ENCODE measurements around the gene FLNB. TPM values are rescaled to one million over a fixed set of nuclear protein-coding genes. Genes with fewer than 3 reads are reported as not detected.

FLNB gene
- total RNA-seq, 2 experiments from 2014 or later: 26.3 to 28.4 TPM

- DNase-seq (no peak), ATAC-seq (no peak)
- H3K9me3 Mint-ChIP-seq: no peaks in the 10 kb centered on the region
- H3K4me1 Mint-ChIP-seq (ENCODE audit: low read depth): no peaks in the 10 kb centered on the region
- no peak overlapping the region for H3K27ac Mint-ChIP-seq
- TF ChIP-seq CTCF (IDR thresholded peaks at IDR 0.05): no peak
- ChIA-PET CTCF (interaction anchor here (0.5 kb wide), 1 partner anchor 23 kb away, joined by 3 read pairs; no protein-coding TSS in a partner anchor), POLR2A (interaction anchor here (0.6 kb wide), 1 partner anchor 40 kb away, joined by 4 read pairs; no protein-coding TSS in a partner anchor)
- no peak overlapping the region for H3K4me3 Mint-ChIP-seq
- no peaks in the 10 kb centered on the region for H3K27me3 Mint-ChIP-seq
- no peaks in the 10 kb centered on the region for H3K36me3 Mint-ChIP-seq (ENCODE audit: low read depth)
- intact Hi-C loops (cut with micrococcal nuclease): no loop called here
Measured at GRCh38 chr3:57973715-57974477, 34.3 kb upstream of the FLNB start.

DNA sequence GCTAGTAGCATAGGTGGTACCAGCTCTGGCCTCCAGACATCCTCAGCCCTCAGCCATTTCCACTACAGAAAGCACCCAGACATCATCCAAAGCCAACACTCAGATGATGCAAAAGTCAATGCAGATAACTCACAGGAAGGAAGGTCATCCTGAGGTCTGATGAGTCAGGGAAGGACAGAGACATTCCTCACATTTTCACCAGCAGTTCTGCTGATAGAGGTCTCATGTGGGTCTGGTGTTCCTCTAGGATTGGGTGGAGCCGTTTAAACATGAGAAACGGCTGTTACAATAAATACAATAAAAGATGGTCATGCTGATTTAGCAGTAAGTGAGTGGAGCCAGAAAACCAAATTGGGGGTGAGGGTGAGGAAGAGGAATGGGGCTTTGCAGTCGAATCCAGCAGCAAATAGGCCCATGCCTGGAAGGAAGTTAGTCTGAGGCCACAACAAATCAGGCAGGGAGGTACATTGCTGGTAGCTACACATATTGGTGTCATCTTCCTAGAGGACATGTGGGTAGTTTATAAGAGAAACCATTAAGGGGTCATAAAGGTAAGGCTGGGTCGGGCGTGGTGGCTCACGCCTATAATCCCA lies 33.3 kb upstream of the FLNB start:
- ChIA-PET POLR2A (no interaction called here), CTCF (interaction anchor here (0.9 kb wide), 1 partner anchor 192 kb away, joined by 3 read pairs; no protein-coding TSS in a partner anchor)
- Mint-ChIP-seq H3K27me3 (no peaks in the 10 kb centered on the region), H3K27ac (no peak overlapping the region), H3K4me1 (ENCODE audit: low read depth) (no peaks in the 10 kb centered on the region), H3K36me3 (ENCODE audit: low read depth) (no peaks in the 10 kb centered on the region), H3K9me3 (no peaks in the 10 kb centered on the region), H3K4me3 (no peak overlapping the region)
- ATAC-seq (no peak), DNase-seq (no peak)
- TF ChIP-seq CTCF (IDR thresholded peaks at IDR 0.05): no peak
- intact Hi-C loops (cut with micrococcal nuclease): no loop called here

GRCh38 chr3:57977818-57978235 lies 30.4 kb upstream of the FLNB start:
- ChIA-PET POLR2A (no interaction called here), CTCF (interaction anchor here (0.6 to 1.0 kb wide), 2 partner anchors 15 to 239 kb away, joined by 4 to 6 read pairs; no protein-coding TSS in a partner anchor)
- no peak for ATAC-seq
- Mint-ChIP-seq H3K36me3 (ENCODE audit: low read depth) (no peaks in the 10 kb centered on the region), H3K4me3 (no peak overlapping the region), H3K27ac (no peak overlapping the region), H3K27me3 (no peaks in the 10 kb centered on the region), H3K9me3 (no peaks in the 10 kb centered on the region), H3K4me1 (ENCODE audit: low read depth) (peaks cover 5% of the 10 kb centered on the region)
- DNase-seq: no peak
- intact Hi-C loops (cut with micrococcal nuclease): no loop called here
- no peak for TF ChIP-seq CTCF (IDR thresholded peaks at IDR 0.05)

GRCh38 chr3:57978316-57978715 lies 29.9 kb upstream of the FLNB start:
- Mint-ChIP-seq H3K36me3 (ENCODE audit: low read depth) (no peaks in the 10 kb centered on the region), H3K27ac (no peak overlapping the region), H3K27me3 (no peaks in the 10 kb centered on the region), H3K9me3 (no peaks in the 10 kb centered on the region), H3K4me1 (ENCODE audit: low read depth) (peaks cover 8% of the 10 kb centered on the region), H3K4me3 (no peak overlapping the region)
- ATAC-seq: no peak
- ChIA-PET CTCF (interaction anchor here (1.0 kb wide), 1 partner anchor 16 kb away, joined by 6 read pairs; no protein-coding TSS in a partner anchor), POLR2A (no interaction called here)
- no peak for DNase-seq
- TF ChIP-seq CTCF (IDR thresholded peaks at IDR 0.05): no peak
- intact Hi-C loops (cut with micrococcal nuclease): no loop called here

DNA sequence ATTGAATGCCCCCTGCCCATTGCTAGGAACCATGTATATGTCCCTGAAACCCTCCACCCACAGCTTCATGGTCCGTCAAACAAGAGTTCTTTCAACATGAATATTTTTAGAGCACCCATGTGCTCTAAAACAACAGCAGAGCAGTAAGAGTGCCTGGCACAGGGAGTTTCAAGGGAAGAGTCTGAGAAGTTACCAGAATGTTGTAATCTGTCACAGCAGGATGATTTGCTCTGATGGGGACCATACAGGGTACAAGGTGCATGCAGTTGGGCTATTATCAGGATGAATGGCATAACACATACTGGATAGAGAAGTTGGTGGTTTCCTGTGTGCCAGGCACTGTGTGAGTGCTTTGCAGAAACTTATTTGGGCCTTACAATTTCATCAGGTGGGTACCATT lies 27.8 kb upstream of the FLNB start:
- ChIA-PET CTCF (interaction anchor here (1.3 to 1.5 kb wide), 2 partner anchors 8 to 27 kb away, joined by 3 to 4 read pairs; no protein-coding TSS in a partner anchor), POLR2A (interaction anchor here (0.6 kb wide), 2 partner anchors 59 to 819 kb away, joined by 3 read pairs; no protein-coding TSS in a partner anchor)
- Mint-ChIP-seq H3K9me3 (no peaks in the 10 kb centered on the region), H3K27me3 (no peaks in the 10 kb centered on the region), H3K36me3 (ENCODE audit: low read depth) (no peaks in the 10 kb centered on the region), H3K4me3 (no peak overlapping the region), H3K4me1 (ENCODE audit: low read depth) (peaks cover 18% of the 10 kb centered on the region), H3K27ac (no peak overlapping the region)
- intact Hi-C loops (cut with micrococcal nuclease): no loop called here
- DNase-seq (no peak), ATAC-seq (no peak)
- no peak for TF ChIP-seq CTCF (IDR thresholded peaks at IDR 0.05)
